ENCODE measurements around the gene TNIP1. TPM values are rescaled to one million over a fixed set of nuclear protein-coding genes. Genes with fewer than 3 reads are reported as not detected.

The TNIP1 gene
- total RNA-seq, 1 donor from 2014 or later = 99.6 TPM

DNA sequence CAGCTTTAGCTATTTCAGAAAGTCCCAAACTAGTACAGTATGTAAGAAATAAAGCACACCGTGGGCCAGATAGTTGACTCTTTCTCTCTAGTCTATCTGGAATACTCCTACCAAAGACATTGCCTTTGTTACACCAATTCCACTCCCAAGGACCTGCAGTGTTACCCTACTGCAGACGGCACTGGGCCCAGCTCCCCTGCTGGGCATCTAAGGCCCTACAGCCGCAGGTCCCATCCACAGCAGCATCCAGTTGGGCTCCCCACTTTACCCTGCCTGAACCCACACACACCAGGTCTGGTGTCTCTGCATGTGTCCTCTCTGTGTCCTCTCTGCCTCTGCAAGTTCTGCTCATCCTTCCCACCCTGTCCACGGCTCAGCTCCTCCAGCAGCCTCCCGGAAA is 22.5 kb downstream of the TNIP1 start:
- H3K27ac ChIP-seq = peak overlapping the region; percentile 48
- H3K4me1 ChIP-seq = peaks cover 46% of the 10 kb centered on the region
- intact Hi-C loops (cut with DNase I) = no loop called here
- H3K9me3 ChIP-seq = no peaks in the 10 kb centered on the region
- no peaks in the 10 kb centered on the region for H3K27me3 ChIP-seq (ENCODE audit: low read depth)
- H3K4me3 ChIP-seq = no peak overlapping the region
- peaks cover 97% of the 10 kb centered on the region for H3K36me3 ChIP-seq
- TF ChIP-seq, protein P1, sequence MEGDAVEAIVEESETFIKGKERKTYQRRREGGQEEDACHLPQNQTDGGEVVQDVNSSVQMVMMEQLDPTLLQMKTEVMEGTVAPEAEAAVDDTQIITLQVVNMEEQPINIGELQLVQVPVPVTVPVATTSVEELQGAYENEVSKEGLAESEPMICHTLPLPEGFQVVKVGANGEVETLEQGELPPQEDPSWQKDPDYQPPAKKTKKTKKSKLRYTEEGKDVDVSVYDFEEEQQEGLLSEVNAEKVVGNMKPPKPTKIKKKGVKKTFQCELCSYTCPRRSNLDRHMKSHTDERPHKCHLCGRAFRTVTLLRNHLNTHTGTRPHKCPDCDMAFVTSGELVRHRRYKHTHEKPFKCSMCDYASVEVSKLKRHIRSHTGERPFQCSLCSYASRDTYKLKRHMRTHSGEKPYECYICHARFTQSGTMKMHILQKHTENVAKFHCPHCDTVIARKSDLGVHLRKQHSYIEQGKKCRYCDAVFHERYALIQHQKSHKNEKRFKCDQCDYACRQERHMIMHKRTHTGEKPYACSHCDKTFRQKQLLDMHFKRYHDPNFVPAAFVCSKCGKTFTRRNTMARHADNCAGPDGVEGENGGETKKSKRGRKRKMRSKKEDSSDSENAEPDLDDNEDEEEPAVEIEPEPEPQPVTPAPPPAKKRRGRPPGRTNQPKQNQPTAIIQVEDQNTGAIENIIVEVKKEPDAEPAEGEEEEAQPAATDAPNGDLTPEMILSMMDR (IDR thresholded peaks at IDR 0.05) = no peak
- DNase-seq (no peak), ATAC-seq (no peak)

- intact Hi-C loops (cut with DNase I) = no loop called here
- ATAC-seq (no peak), DNase-seq (no peak)
- Histone ChIP-seq H3K27ac (no peak overlapping the region), H3K4me1 (peaks cover 46% of the 10 kb centered on the region), H3K4me3 (no peak overlapping the region), H3K36me3 (peaks cover 94% of the 10 kb centered on the region), H3K9me3 (no peaks in the 10 kb centered on the region), H3K27me3 (ENCODE audit: low read depth) (no peaks in the 10 kb centered on the region)
- TF ChIP-seq, protein P1 (IDR thresholded peaks at IDR 0.05) = no peak
Observed at GRCh38 chr5:151056379-151057325, 24.2 kb downstream of the TNIP1 start.

DNA sequence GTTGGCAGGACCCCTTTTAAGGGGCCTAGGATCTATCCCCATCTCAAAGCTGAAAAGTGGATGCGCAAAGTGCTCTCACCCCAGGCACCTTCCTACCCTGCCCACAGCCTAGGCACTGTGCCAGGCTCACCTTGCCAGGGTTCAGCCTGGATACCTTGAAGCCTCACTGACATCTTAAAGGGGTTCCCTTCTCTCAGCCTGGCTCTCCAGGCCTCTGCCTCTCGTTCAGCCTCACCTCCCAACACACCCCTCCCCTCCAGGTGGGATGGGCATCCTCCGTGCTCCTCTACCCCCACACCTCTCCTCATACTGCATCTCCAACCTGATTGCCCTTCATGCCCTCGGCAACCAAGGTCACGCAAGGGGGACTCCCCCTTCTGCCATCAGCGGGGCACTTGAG is 25.5 kb downstream of the TNIP1 start:
- intact Hi-C loops (cut with DNase I) = no loop called here
- Histone ChIP-seq H3K27me3 (ENCODE audit: low read depth) (no peaks in the 10 kb centered on the region), H3K36me3 (peaks cover 93% of the 10 kb centered on the region), H3K4me3 (no peak overlapping the region), H3K9me3 (no peaks in the 10 kb centered on the region), H3K27ac (no peak overlapping the region), H3K4me1 (peaks cover 34% of the 10 kb centered on the region)
- ATAC-seq (no peak), DNase-seq (no peak)
- TF ChIP-seq, protein P1 (IDR thresholded peaks at IDR 0.05) = no peak

DNA sequence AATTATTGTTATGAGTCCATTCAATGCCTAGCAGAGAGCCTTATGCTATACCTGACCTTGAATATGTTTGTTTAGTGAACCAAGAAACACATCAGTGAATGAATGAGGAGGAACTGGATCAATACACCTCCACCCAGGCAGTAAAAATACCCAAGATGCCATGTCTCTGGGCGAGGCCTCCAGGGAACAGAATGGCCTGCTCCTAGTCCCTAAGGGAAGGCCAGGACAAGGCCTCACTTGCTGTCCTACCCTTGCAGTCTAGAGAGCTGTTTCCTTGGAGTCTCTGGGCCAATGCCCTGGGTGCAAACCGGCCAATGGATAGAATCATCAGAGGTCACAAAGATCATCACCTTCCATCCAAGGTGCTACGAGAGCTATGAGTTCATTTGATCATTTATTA is 26.1 kb downstream of the TNIP1 start:
- DNase-seq = no peak
- Histone ChIP-seq H3K27me3 (ENCODE audit: low read depth) (no peaks in the 10 kb centered on the region), H3K4me1 (peaks cover 29% of the 10 kb centered on the region), H3K4me3 (no peak overlapping the region), H3K27ac (no peak overlapping the region), H3K36me3 (peaks cover 93% of the 10 kb centered on the region), H3K9me3 (no peaks in the 10 kb centered on the region)
- intact Hi-C loops (cut with DNase I) = loop anchor here (5.0 kb wide), 1 partner anchor 63 kb away; no protein-coding TSS in a partner anchor
- TF ChIP-seq, protein P1 (IDR thresholded peaks at IDR 0.05) = no peak
- no peak for ATAC-seq

DNA sequence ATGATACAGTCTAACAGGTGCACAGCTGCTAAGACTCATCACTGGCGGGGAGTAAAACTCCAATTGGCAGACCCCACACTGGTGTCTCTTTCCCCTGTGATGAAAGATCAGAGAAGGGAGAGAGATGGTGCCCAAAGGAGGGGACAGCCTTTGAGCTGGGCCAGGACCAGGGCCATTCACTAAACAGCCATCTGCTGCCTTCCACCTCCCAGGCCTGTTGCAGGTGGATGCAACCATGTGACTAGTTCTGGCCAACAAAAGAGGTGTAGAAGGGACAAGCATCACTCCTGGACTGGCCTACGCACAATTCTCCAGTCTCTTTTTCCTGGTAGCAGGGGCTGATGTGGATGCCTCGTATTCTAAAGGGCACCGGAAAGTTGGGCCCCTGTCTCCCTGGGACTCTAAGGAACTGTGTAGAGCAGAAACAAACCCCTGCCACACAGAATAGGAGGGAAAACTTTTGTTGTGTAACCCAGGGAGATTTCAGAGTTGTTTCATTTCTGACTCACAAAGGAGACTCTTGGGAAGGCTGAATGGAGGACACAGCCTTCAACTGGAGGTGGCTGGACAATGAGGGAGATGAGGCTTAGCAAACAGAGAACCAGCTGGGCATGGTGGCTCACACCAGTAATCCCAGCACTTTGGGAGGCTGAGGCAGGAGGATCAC is 26.9 kb downstream of the TNIP1 start:
- ATAC-seq (no peak), DNase-seq (no peak)
- TF ChIP-seq, protein P1 (IDR thresholded peaks at IDR 0.05) = no peak
- H3K9me3 ChIP-seq = no peaks in the 10 kb centered on the region
- H3K27ac ChIP-seq = peak overlapping the region; percentile 6
- peaks cover 96% of the 10 kb centered on the region for H3K36me3 ChIP-seq
- no peaks in the 10 kb centered on the region for H3K27me3 ChIP-seq (ENCODE audit: low read depth)
- H3K4me3 ChIP-seq = no peak overlapping the region
- H3K4me1 ChIP-seq = peaks cover 24% of the 10 kb centered on the region
- intact Hi-C loops (cut with DNase I) = loop anchor here (5.0 kb wide), 1 partner anchor 63 kb away; no protein-coding TSS in a partner anchor

Data from lower lobe of right lung (tissue), 2 donors.